ENCODE results near the gene MED6.

MED6 gene

GRCh38 chr14:70600382-70601157, at the start of gene MED6:
Gene MED6 (minus strand): TSS chr14:70600655. CDS start chr14:70600637, 18 bp downstream.
- FAIRE-seq = no peak

GRCh38 chr14:70649803-70650202, 49.3 kb upstream of the MED6 start:
- FAIRE-seq = no peak

DNA sequence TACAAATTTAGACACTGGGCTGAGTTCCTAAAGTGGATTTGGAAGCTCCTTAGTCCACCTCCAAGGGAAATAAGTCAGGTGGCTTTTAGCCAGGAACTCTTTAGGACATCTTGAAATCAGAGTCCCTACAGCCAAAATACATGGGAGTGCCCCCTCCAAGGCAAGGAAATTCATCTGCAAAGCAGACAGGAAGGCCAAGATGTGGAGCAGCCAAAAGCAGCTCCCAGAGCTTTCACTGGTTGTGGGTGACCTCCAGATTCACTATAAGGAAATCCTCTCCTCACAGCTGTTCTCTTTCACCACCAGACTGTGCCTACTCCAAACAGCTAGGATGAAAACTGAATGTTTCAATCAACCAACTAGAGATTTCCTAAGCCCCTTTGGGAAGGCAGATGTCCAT, 47.9 kb upstream of the MED6 start:
- no peak for FAIRE-seq

DNA sequence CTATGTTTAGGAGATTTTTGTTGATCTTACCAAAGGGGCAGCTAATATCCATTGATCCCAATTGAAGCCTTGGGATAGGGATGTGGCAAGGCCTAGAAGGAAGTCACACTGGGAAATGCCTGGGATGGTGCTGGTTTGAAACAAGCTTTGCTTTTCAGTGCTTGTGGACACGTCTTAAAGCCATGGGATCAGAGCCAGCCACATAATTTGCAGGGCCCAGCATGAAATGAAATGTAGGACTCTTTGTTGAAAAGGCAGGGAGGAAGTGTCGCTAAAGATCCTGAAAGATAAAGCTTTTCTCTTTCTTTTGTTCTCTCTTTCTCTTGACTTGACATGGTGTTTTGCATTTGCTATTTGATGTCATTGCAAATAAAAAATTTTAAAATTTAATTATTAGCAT, 46.2 kb upstream of the MED6 start:
- FAIRE-seq = no peak

DNA sequence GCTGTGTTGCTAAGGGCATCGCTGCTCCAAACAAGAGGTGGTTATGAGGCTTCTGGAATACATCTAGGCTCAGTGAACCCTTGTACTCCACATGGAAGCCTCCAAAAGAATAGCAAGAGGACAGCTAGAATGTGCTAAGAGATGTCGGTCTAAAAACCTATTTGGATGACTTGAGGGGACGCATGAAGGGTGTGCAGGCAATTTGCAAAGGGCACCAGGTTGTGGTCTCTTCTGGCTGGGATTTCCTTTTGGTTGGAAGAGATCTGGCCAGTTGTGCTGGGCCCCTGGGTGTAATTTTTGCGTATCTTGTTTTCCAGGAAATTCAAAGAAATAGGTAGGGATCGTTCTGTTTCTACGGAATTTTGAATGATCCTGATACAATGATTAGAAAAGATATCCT, 45.4 kb upstream of the MED6 start:
- no peak for FAIRE-seq

DNA sequence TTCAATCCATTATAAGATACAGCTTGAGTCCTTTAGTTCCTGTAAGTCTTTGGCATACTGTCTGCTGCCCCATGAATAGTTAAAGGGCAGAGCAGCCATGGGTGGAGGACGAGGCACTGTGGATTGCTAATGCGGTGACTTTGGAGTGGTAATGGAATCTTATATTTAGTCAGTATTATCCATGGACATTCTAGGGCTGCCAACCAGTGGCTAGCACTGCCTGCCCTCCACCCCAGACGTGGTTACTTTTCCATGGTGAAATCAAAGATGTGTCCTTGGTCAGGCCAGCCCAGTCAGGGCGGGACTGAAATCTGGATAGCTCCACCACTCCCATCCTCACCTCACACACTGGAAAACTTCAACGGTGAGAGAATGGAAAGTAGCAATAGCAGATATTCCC, 43.5 kb upstream of the MED6 start:
- FAIRE-seq = no peak

- FAIRE-seq = no peak
Observed at GRCh38 chr14:70642303-70643235, 42.1 kb upstream of the MED6 start.

GRCh38 chr14:70641548-70642302, 41.3 kb upstream of the MED6 start, which contains the start of gene TTC9:
Gene TTC9 (plus strand): TSS chr14:70641916. CDS start chr14:70642130, 214 bp downstream.
- no peak for FAIRE-seq

GRCh38 chr14:70640938-70641547, 40.6 kb upstream of the MED6 start:
- FAIRE-seq = no peak

DNA sequence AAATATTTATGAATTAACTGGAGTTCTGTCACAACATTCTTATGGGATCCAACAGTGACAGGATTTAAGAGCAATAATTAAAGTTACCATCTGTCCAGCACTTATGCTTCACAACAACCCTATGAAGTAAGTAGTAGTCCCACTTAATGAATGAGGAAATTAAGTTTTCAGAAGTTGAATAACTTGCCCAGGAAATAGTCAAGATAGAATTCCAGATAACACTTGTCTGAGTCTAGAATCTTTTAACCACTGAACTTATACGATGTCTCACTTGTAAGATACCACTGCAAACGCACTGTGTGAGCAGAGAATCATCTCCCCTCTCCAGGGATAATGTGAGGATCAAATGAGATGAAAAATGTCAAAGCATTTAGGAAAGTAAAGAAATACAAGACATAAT, 38.0 kb upstream of the MED6 start:
- no peak for FAIRE-seq

GRCh38 chr14:70635971-70636595, 35.6 kb upstream of the MED6 start:
- no peak for FAIRE-seq

DNA sequence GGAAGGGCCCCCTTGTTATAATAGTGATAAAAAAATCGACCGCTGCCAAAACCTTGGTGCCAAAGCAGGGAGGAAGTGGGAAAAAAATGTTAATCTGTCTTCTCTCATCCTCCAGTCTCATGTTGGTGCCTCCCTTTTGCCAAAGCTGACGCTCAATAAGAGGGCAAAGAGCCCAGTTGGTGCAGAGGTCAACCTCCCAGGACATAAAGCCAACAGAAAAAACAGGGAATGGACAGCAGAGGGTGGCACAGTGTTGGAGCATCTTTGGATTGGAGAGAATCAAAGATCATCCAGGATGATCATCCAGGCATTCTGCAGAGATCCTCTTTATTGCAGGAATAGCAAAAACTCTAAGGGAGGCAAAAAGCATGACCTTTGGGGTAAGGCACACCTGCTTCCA, 31.5 kb upstream of the MED6 start:
- FAIRE-seq = no peak

DNA sequence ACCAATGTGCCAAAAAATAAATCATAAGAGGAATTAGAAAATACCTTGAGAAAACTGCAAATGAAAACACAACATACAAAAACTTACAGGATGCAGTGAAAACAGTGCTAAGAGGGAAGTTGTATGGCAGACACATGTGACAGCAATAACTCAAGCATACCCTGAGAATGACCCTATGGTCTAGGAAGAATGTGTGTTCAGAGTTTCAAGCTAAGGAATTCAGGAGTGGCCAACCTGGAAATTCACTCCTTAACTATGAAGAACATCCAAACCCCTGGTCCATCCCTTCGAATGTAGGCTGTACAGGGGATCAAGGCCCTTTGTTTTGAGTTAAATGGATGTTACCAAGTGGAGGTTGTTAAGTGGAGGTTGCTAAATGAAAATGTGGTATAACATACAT, 24.5 kb upstream of the MED6 start:
- no peak for FAIRE-seq

DNA sequence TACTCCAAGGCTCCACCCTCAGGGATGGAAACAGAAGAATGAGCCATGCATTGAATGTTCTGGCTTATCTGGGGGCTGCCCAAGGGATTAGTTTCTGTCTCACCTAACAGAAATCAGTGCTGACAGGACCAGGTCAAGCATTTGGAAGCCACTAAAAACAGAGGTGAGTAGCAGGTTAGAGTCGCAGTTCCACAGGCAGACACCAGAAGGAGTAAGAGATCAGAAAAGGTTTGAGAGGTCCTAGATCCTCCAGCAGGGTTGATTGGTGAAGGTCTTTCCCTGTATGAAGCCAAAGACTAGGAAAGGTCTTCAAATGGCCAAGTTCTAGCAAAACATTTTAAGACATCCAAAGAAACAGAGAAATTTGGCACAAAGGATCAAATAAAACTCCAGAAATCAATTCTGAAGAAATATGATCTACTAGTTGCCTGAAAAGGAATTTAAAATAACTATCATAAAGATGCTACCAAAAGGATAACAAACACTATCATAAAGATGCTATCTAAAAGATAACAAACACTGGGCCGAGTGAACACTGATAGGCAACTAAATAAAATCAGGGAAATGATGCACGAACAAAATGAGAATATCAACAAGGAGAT, 21.8 kb upstream of the MED6 start:
- no peak for FAIRE-seq

DNA sequence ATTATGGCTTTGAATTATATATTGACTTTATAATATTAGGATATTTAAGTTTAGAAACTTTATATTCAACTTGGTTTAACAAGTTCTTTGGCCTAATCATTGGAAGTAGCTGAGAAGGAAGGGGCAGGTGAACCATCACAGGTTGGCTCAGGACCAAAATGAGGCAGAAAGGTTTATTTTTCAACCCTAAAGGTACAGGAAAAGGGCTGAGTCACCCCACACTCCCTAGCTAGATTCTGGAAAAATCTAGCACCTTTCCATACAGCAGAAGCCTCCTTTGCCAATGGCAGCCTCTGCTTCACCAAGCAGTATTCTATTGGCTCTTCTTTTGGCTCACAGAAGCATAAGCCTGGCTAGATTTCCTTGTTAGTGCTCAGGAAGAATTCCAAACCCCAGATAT, 19.3 kb upstream of the MED6 start:
- no peak for FAIRE-seq

- FAIRE-seq = no peak
Observed at GRCh38 chr14:70618314-70618713, 17.9 kb upstream of the MED6 start.

- no peak for FAIRE-seq
Observed at GRCh38 chr14:70616646-70617045, 16.2 kb upstream of the MED6 start.

DNA sequence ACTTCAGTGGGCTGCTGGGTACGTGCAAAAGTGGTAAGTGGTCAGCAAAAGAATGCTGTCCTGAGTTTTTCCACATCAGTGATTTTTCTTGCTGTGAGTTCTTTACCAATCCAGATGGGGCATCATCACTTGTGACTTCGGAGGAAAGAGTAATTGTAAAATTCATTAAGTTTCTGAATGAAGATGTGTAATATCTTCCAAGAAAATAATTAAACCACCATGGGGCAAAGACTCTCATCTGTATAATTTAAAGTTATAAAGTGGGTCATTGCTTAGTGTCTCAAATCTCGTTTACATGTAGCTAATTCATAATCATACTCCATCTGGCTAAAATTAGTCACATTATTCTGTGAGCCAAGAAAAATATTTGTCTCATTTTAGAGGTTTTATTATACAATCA, 10.8 kb upstream of the MED6 start:
- FAIRE-seq = no peak

GRCh38 chr14:70602254-70602653, 1.8 kb upstream of the MED6 start:
- no peak for FAIRE-seq

DNA sequence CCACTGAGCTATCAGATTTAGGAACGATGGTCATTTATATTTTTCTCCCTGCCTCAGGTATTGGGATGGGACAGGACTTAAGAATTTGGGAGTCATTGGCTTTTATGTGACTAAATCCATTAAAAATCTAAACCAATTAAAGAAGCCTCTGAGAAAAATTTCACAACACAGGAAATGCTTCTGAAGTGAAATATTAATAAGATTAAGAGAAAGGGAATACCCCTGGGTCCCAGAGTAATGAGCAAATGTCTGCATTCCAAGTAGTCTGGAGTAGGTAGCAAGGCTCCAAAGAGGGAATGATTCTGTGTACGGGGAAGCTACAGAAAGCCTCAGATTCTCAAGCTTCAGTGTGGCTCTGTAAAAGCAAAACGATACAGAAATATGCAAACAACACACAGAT, 707 bp upstream of the MED6 start:
- FAIRE-seq = no peak

DNA sequence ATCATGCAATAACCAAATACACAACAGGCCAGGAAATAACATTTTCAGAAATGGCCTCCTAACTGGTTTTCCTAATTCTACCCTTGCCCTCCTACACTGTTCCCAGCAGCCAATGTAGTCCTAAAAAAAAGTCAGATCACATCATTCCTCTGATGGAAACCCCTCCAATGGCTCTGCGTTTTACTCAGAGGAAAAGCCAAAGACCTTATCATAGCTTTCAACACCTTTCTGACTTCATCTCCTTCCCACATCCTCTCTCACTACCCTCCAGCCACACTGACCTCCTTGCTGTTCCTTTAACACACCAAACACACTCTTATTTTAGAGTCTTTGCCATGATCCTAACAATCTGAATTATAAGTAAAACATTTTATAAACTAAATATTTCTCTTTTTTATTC, 1.1 kb downstream of the MED6 start:
- FAIRE-seq = no peak

GRCh38 chr14:70597731-70598130, 2.7 kb downstream of the MED6 start:
- no peak for FAIRE-seq
